Astrocyte of the cerebellum (primary cell): ENCODE data around the gene CCR6.

ENCODE experiments used
- DNase-seq: peaks from one replicate; pipeline ENCODE4 v3.0.0-alpha.2; 2011; ENCODE audit warnings: low read depth
- H3K4me3 ChIP-seq: 2 replicates; pipeline ENCODE4 v1.5.1; 2011; ENCODE audit warnings: mild to moderate bottlenecking, low read depth, low read length, moderate library complexity
- CTCF ChIP-seq: IDR thresholded peaks from 2 replicates; pipeline ENCODE4 v1.5.1; 2012; ENCODE audit warnings: low read length, low read depth, moderate library complexity, mild to moderate bottlenecking; ENCODE audit errors: missing control alignments
- in situ Hi-C: cut with HindIII; loops from 2 replicates; pipeline ENCODE4 v1.10.0; 2017; ENCODE audit warnings: low sequenced_read_pairs

CCR6 gene

DNA sequence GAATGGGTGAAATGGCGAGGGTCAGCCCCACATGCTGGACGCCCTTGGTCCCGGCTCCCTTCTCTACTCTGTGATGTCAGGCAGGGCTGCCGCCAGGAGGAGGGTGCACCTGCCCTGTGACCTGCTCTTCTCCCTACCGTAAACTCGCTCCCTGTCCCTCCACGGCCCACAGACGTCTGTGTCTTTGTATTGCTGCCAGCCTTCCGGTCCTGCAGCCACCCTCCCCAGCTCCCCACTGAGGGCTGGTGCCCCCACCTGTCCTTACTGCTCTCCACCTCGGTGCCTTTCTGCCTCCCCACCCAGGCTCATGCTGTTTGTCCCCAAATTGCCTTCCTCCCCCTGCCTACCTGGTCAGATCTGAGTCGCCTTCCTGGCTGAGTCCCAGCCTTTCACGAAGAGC, 4.1 kb upstream of the CCR6 start:
- in situ Hi-C loops: no loop called here
- no peak overlapping the region for H3K4me3 ChIP-seq
- TF ChIP-seq CTCF: no peak
- no peak for DNase-seq

GRCh38 chr6:167119670-167120582, 3.0 kb upstream of the CCR6 start:
- in situ Hi-C loops: no loop called here
- no peak for TF ChIP-seq CTCF
- H3K4me3 ChIP-seq: no peak overlapping the region
- no peak for DNase-seq

- H3K4me3 ChIP-seq: no peak overlapping the region
- in situ Hi-C loops: no loop called here
- TF ChIP-seq CTCF: no peak
- DNase-seq: no peak
Measured at GRCh38 chr6:167120583-167120903, 2.4 kb upstream of the CCR6 start.

DNA sequence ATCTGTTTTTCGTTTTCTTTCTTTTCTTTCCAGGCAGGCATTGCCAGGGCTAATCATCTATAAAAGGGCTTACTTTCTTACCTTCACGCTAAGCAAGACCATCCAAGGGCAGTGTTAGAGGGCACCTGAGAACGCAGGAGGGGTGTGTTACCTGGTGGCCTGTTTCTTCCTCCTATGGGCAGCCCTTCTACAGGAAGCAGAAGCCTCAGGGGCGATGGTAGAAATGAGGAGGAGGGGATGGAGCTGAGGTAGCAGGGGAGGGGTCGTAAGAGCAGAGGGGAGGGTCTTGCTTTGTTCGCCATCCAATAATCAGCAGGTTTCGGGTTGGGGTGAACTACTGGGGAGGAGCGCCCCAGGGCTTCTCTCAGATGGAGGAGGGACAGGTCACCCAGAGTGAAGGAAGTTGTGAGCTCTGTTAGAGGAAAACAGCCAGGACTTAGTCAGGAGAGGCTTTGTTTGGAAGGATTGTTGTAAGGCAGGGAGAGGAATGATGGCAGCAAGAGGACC, 1.5 kb upstream of the CCR6 start:
- no peak overlapping the region for H3K4me3 ChIP-seq
- no peak for DNase-seq
- TF ChIP-seq CTCF: no peak
- in situ Hi-C loops: no loop called here

DNA sequence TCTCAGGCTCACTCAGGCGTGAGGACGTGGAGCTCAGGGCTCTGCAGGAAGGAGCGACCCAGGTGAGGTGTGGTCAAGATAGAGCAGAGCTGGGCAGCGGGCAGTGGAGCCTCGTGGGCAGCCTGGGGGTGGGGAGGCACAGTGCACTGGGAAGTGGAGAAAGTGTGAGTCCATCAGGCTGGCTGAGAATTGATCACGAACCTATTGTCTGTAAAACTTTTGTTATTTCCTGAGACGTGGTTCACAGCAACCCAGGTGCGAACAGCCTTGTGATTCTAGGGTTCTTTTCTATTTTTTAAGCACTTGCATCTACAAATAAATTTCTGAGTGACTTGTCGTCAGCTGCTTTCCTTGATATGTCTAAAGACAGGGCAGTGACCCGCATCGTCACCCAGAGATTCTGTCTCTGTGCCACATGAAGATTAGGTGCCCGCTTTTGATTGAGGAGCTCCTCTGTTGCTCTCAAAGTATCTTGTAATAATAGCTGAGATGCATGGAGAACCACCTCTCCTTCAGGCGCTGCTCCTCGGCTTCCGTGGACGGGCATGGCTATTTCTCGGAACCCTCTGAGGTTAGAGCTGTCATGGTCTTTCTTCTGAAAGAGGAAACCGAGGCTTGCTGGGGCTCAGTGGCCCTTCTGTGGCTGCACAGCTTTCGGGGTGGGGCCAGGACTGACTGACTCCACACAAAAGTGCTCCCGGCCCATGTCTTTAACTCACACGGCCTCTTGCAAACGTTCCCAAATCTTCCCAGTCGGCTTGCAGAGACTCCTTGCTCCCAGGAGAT, 662 bp upstream of the CCR6 start:
- DNase-seq: no peak
- no peak overlapping the region for H3K4me3 ChIP-seq
- in situ Hi-C loops: no loop called here
- TF ChIP-seq CTCF: no peak

- no peak for DNase-seq
- TF ChIP-seq CTCF: no peak
- no peak overlapping the region for H3K4me3 ChIP-seq
- in situ Hi-C loops: no loop called here
Measured at GRCh38 chr6:167124753-167125152, 1.9 kb downstream of the CCR6 start.
